Right hindlimb (tissue), 1 donor: ENCODE results near the gene SOD3.

ENCODE experiments used
- DNase-seq: peaks from one replicate; pipeline ENCODE4 v3.0.0-alpha.2; 2018

The SOD3 gene

DNA sequence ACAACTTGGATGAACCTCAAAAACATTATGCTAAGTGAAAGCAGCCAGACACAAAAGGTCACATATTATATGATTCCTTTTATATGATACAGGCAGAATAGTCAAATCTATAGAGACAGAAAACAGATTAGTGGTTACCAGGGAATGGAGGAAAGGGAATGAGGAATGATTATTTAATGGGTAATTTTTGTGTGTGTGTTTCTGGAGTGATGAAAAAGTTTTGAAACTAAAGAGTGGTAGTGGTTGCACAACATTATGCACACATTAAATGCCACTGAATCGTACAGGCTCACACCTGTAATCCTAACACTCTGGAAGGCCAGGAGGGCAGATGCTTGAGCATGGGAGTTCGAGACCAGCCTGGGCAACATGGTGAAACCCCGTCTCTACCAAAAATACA lies 19.6 kb upstream of the SOD3 start:
- no peak for DNase-seq

GRCh38 chr4:24777536-24778463 lies 17.6 kb upstream of the SOD3 start:
- DNase-seq, result no peak

DNA sequence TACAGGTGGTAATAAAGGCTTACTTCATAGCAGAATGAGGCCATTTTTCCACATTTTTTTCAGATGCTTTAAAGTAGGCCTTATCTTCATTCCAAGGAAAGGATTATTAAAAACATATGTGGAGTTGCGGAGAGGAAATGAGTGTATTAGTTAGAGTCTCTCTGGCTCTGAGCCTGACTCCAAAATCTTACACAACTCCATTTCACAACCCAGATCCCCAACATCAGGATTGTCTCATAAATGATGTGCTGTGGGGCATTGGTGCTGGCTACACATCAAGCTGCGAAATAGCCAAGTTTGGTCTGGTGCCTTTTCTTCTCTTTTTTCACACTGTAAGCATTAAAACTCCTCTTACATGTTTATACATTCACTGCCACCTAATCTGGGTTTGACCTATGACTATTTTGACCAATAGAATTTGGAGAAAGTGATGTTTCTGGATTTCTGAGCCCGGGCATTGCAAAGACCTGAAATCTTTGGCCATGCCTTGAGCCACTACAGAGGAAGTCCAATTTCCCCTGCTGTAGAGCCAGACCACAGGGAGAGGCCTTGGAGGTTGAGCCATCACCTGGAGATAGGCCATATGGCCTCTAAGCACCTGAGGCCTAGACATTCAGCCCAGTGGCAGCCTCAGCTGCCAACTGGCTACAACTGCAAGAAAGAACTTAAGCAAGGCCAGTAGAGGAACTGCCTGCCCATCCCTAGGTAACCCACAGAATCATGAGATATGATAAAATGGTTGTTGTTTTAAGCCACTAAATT lies 16.7 kb upstream of the SOD3 start:
- peak; percentile 65 for DNase-seq

DNA sequence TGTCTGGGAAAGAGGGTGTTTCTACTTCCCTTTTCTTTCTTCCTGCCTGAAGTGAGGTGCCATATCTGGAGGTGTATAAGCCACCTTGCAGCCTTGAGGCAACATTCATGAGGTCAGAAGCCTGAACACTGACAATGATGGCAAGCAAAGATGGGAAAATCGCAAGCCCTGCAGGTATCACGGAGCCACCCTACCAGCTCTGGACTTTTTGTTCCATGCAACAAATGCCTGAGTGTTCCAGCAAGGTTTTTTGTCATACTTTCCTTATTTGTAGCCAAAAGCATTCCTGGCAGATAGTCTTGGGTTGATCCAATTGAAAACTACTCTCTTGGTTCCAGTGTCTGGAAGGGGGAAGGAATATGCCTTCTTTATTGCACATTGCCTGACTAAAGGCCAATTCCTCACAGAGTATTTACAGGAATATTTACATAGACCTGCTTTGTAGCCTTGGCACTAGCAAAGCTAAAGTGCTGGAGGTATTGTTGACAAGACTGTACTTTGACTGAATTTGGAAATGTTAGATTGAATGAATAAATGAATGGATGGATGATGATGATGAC lies 14.4 kb upstream of the SOD3 start:
- no peak for DNase-seq

DNA sequence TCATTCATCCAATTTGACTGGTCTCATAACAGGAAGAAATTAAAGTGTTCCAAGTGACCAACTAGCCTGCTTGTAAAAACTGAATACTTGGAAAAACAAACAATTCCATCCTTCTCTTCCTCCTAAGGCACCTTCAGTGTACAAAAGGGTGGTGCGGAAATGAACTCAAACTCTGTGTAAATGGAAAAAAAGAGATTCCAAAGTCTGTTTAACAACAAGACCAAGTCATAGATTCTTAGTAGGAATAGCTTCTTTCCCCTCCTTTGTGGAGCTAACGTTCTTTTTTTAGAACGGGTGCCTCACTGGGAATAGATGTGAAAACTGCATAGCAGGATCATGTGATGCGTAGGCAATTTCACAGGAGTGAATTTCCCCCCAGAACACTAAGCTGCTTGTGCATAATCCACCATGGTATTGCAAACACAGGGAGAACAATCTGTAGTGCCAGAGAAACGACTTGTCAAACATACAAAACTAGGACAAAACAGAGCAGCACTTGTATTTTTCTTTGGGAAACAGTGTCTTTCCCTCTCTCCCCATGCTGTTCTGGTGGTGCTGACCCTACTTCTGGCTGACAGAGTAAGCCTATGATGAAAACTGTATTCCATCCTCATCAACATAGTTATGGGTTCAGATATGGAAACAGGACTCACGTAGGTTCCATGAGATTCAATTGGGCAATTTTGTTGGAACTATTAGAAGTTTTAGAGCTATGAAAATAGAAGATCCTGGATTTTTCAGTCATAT lies 13.2 kb upstream of the SOD3 start:
- no peak for DNase-seq

DNA sequence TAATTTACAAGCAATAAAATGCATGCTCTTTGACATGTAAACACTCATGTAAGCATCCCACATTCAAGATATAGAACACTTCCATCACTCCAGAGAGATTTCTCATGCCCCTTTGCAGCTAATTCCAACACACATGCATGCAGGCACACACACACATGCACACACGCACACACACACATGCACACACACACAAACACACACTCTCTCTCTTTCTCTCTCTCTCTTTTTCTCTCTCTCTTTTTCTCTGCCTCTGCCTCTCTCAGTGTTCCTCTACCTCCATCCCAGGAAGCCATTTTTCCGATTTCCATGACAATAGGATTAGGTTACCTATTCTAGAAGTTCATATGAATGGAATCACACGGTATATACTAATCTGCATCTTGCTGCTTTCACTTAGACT lies 11.9 kb upstream of the SOD3 start:
- no peak for DNase-seq

DNA sequence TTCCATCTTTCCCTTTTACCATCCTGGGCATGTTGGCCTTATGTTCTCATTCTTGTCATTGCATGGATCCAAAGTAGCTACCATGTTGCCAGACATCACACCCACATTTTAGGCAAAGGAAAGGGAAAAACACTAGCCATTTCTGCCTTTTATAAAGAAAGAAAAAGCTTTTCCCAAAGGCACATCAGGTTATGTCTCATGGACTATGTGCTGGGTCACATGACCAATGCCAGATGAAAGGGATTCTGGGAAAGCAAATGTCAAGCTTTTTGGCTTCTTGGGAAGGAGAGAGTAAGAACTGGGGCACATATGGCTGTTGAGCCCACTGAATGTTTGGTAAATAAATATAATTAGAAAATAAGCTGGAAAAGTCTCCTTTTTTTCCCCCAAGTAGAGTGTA lies 4.3 kb upstream of the SOD3 start:
- no peak for DNase-seq

- DNase-seq, result no peak
These were observed 2.8 kb upstream of the SOD3 start for GRCh38 chr4:24792552-24792951.

DNA sequence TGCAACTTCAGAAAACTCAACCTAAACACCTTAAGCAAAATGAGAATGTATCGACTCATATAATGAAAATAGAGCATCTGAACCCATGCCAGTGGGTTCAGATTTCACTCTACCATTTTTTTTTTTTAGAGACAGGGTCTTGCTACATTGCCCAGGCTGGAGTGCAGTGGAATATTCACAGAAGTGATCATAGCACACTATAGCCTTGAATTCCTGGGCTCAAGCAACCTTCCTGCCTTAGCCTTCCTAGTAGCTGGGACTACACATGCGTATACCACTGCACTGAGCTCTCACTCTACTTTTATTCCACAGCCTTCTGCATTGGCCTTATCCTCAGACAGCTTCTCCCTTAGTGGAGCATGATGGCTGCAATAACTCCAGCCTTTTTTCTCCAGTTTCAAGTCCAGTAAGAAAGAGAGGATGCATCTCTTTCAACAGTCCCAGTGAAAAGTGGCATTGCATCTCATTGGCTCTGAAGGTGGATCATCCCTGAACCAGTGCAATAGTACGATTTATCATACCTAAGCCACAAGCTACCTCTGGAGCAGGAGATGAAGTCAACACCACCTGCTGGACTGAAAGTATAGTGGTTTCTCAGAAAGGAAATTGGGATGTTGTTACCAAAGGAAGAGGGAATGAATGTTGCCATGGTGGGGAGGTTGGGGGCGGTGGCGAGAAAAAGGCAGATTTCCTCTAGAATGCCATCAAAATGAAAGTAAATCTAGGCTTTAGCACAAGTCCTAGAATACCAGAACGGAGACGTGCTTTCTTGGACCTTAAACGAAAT lies 2.0 kb upstream of the SOD3 start:
- no peak for DNase-seq

DNA sequence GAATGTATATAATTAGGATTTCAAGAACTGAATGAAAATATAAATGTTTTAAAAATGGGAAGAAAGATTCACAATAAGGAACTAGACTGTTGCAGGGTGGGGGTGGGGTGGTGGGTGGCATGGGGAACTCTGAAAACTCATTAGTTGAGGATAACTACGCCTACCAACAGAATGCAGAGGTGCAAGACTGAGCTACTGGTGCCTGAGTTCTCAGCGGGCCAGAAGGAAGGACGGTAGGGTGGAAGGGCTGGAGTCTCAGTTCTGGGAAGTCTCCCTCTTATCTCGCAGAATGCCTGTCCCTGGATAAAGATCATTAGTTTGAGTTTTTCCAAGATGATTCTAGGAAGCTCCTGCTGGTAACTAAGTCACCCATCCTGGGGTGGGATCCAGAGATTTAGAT lies 1.3 kb upstream of the SOD3 start:
- no peak for DNase-seq

- no peak for DNase-seq
These were observed 893 bp upstream of the SOD3 start for GRCh38 chr4:24794480-24794879.

GRCh38 chr4:24795666-24796381 lies 451 bp downstream of the SOD3 start:
- no peak for DNase-seq

DNA sequence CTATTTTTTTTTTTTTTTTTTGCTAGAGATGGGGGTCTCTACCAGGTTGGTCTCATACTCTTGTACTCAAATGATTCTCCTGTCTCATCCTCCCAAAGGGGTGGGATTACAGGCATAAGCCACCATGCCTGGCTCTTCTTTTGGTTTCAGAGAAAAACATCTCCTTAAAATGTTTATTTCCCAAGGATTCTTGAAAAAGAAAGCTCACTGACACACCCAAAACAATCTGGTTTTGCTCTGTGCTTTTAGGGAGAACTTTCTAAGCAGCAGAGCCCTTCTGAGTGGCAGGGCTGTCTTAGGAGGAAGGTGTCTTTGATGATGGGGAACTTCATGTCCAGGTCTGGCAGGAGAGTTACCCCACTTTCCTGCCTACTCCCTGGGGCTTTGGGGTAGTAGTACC lies 1.2 kb downstream of the SOD3 start:
- no peak for DNase-seq

DNA sequence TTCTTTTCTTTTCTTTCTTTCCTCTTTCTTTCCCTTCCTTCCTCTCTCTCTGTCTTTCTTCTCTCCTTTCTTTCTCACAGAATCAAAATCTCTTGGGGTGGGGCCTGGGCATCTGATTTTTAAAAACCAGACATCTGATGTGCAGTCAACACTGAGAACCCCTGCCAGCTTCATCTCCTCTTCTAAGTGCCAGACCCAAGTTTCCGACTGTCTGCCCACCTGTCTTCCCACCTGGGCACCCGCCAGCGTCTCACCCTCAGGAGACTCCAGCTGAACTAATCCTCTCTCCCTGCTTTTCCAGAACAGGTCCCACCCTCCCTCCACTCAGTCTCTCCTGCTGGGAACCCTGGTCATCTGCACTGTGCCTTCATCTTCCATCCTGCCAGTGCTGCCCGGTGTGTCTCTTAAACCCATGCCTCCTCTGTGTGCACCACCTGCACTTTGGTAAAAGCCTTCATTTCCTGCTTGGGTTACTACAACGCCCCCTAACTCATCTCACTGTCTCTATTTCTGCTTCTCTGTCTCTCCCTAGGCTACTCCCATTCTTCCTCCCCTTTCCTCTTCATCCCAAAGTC lies 2.8 kb downstream of the SOD3 start:
- DNase-seq, result no peak

DNA sequence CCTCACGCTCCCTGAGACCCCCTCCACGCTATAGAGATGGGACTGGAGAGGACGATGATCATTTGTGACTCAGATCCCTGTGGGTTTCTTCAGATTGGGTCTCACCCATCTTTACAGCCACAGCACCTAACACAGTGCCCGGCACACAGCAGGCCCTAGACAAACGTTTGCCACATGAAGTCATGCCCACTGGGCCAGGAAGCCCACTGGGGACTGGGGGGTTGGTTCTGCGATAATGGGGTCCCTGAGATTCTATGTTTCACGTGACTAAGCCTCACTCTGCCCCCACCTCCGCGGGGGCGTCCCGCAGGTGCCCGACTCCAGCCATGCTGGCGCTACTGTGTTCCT lies 3.8 kb downstream of the SOD3 start:
- DNase-seq, result no peak

- peak; percentile 39 for DNase-seq
These were observed 4.4 kb downstream of the SOD3 start for GRCh38 chr4:24799544-24800324.

DNA sequence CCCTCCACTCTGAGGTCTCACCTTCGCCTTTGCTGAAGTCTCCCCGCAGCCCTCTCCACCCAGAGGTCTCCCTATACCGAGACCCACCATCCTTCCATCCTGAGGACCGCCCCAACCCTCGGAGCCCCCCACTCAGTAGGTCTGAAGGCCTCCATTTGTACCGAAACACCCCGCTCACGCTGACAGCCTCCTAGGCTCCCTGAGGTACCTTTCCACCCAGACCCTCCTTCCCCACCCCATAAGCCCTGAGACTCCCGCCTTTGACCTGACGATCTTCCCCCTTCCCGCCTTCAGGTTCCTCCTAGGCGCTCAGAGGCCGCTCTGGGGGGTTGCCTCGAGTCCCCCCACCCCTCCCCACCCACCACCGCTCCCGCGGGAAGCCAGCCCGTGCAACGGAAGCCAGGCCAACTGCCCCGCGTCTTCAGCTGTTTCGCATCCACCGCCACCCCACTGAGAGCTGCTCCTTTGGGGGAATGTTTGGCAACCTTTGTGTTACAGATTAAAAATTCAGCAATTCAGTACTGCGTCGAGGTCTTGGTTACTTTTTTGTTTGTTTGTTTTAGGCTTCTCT lies 5.0 kb downstream of the SOD3 start:
- peak; percentile 36 for DNase-seq

DNA sequence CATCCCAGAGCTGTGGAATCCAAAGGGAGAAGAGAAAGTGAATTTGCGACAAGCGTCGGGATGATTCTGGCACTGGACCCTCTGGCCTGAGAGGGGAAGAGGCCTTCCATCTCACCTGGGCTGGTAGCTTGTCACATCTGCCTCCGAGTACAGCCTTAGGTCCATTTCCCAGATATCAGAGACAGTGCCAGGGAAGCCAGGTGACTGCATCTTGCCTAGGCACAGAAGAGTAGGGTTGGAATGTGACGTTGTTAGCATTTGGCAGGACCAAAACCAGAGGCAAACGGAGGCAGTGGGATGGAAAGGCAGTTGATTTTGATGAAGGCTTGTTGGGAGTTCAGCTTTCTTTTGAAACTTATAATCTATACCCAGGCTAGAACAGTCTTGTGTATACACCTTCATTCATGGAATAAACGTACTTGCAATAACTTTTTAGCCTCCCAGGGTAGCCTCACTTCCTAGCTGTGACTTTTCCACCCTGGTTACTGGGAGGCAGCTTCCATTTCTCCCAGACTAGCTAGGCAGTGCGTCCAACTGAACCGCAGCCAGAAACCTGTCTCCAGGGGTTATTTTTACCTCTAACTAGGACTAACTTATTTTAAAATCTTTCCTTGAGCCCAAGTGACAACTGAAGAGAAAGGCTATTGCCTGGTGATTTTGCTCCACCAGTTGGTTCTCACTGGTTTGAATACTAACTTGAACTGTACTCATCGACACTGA lies 5.9 kb downstream of the SOD3 start:
- no peak for DNase-seq

GRCh38 chr4:24802648-24803047 lies 7.3 kb downstream of the SOD3 start:
- DNase-seq, result no peak
